Measurements from ENCODE around the gene SGSM2. TPM values are rescaled to one million over a fixed set of nuclear protein-coding genes. Genes with fewer than 3 reads are reported as not detected.

SGSM2 gene
- total and polyA plus RNA-seq, 2 of the 8 experiments (the other 6 are each of a cell fraction or from before 2014, with no cell fraction given) = 44.5 to 77.7 TPM

DNA sequence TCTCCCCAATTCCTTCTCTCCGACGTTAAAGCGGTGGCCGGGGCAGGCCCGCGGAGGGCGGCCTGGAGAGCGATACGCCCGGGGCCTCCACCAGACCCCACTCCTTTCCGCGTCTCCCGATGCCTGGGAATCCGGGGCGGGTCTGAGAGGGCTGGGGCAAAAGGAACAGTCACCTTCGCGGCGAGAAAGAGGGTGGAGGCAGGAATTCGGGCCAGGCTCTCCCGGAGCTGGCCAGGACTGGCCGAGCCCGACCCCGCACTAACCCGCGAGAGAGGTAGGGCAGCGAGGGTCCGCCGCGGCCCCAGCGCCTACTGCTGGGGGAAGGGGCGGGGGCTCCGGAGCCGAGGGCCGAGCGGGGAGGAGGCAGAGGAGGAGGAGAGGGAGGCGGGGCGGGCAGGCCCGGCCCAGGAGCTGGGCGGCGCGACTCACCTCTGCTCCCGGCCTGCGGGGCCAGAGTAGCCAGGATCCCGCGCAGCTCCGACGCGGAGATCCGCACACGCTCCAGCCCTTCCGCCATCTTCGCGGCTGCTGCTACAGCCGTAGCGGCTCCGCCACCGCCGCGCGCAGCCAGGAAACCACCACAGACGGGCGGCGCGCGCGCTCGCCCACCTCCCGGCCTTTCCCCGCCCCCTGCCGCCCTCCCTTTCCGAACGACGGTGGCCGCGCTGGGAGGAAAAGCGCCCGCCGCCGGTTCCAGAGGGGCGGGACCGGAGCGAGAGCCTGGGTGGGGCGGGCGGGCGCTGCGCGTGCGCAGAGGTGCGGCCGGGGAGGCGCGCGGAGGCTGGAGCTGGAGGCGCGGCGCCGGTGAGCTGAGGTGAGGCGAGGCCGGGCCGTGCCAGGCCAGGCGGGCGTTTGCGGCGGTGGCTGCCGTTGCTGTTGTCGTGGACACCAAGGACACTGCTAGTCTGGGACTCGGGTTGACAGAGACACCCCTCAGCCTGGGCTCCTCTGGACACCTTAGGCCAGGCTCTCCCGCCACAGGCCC, 33.8 kb upstream of the SGSM2 start, which contains the start of the genes SMG6 and SRR (continued):
- TF ChIP-seq SIN3A (conservative IDR thresholded peaks at IDR 0.05 in 1 of 2, IDR thresholded peaks at IDR 0.05 in 1 of 2; ENCODE audit: low read depth in 1 of 2, low read length in 2 of 2) (peak; percentile 41 to 62; a peak in 2 of 4 replicates), GTF2F1 (IDR thresholded peaks at IDR 0.05; ENCODE audit: borderline replicate concordance, low read depth, low read length) (no peak), POLR2AphosphoS5 (IDR thresholded peaks at IDR 0.05; ENCODE audit: low read depth, low read length) (peak; percentile 84), SUZ12 (IDR thresholded peaks at IDR 0.05; ENCODE audit: low read length) (no peak), POLR2A (IDR thresholded peaks at IDR 0.05; ENCODE audit: control extremely low read depth in 1 of 2, low read depth in 2 of 2, low read length in 2 of 2) (peak; percentile 91 to 93), PHF8 (conservative IDR thresholded peaks at IDR 0.05; ENCODE audit: low read depth, low read length) (peak; percentile 93), NRF1 (IDR thresholded peaks at IDR 0.05; ENCODE audit: low read depth, low read length) (peak; percentile 79), YY1 (IDR thresholded peaks at IDR 0.05; ENCODE audit: low read depth, low read length) (peak; percentile 65; the same call in 1 of the 2 replicates), SP1 (IDR thresholded peaks at IDR 0.05; ENCODE audit: low read depth, low read length) (0 out of 2 replicates have a peak, but pooled peaks have one; percentile 10)
- TF ChIP-seq, protein P1, sequence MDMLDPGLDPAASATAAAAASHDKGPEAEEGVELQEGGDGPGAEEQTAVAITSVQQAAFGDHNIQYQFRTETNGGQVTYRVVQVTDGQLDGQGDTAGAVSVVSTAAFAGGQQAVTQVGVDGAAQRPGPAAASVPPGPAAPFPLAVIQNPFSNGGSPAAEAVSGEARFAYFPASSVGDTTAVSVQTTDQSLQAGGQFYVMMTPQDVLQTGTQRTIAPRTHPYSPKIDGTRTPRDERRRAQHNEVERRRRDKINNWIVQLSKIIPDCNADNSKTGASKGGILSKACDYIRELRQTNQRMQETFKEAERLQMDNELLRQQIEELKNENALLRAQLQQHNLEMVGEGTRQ (IDR thresholded peaks at IDR 0.05; ENCODE audit: low read length) = no peak

All from H1 (cell line).